Tongue (tissue), 2 donors: ENCODE data around the gene TBC1D24. TPM values are rescaled to one million over a fixed set of nuclear protein-coding genes. Genes with fewer than 3 reads are reported as not detected.

ENCODE experiments used
- DNase-seq: peaks from one replicate; pipeline ENCODE4 v3.0.0-alpha.2; 2015
- total RNA-seq: library from RNA; depleted of rRNA; stranded (reverse); fragments of >200 nt; gene quantifications from one replicate; pipeline ENCODE4 v1.2.3, GENCODE V29; 2014

Gene TBC1D24
- total RNA-seq, 1 donor from 2014 or later: 20.4 TPM

- DNase-seq: no peak
Measured at GRCh38 chr16:2483939-2484897, 9.3 kb downstream of the TBC1D24 start.

GRCh38 chr16:2484898-2485508 is 10.1 kb downstream of the TBC1D24 start:
- no peak for DNase-seq

GRCh38 chr16:2485811-2486507 is 11.0 kb downstream of the TBC1D24 start:
- no peak for DNase-seq

- DNase-seq: peak; percentile 60
Measured at GRCh38 chr16:2486645-2487516, 12.0 kb downstream of the TBC1D24 start.

- DNase-seq: no peak
Measured at GRCh38 chr16:2487517-2487842, 12.6 kb downstream of the TBC1D24 start.

GRCh38 chr16:2487903-2488531 is 13.1 kb downstream of the TBC1D24 start:
- DNase-seq: peak; percentile 79

- DNase-seq: no peak
Measured at GRCh38 chr16:2489581-2489980, 14.7 kb downstream of the TBC1D24 start.

GRCh38 chr16:2490190-2491105 is 15.5 kb downstream of the TBC1D24 start:
- DNase-seq: no peak

- DNase-seq: no peak
Measured at GRCh38 chr16:2492292-2492691, 17.4 kb downstream of the TBC1D24 start.

GRCh38 chr16:2493605-2494004 is 18.7 kb downstream of the TBC1D24 start:
- DNase-seq: no peak

GRCh38 chr16:2494616-2495015 is 19.7 kb downstream of the TBC1D24 start:
- DNase-seq: no peak

GRCh38 chr16:2495041-2495440 is 20.1 kb downstream of the TBC1D24 start:
- DNase-seq: no peak

- DNase-seq: no peak
Measured at GRCh38 chr16:2496223-2497115, 21.5 kb downstream of the TBC1D24 start.

- DNase-seq: peak; percentile 84
Measured at GRCh38 chr16:2497116-2497630, 22.2 kb downstream of the TBC1D24 start.

GRCh38 chr16:2497695-2498484 is 23.0 kb downstream of the TBC1D24 start:
- no peak for DNase-seq

- DNase-seq: no peak
Measured at GRCh38 chr16:2498531-2499253, 23.8 kb downstream of the TBC1D24 start.

- DNase-seq: no peak
Measured at GRCh38 chr16:2499454-2499853, 24.5 kb downstream of the TBC1D24 start.
